ENCODE results near the gene RPL22L1. TPM values are rescaled to one million over a fixed set of nuclear protein-coding genes. Genes with fewer than 3 reads are reported as not detected.

Gene RPL22L1
- 80.9 and 138 TPM in 2 replicates for polyA plus RNA-seq (2012; rRNA removed)
- polyA plus RNA-seq (2012; cell fraction: cytosol; rRNA removed) = 156 and 256 TPM in 2 replicates
- 21.1 and 39.6 TPM in 2 replicates for polyA plus RNA-seq (2012; cell fraction: nucleus; rRNA removed)

DNA sequence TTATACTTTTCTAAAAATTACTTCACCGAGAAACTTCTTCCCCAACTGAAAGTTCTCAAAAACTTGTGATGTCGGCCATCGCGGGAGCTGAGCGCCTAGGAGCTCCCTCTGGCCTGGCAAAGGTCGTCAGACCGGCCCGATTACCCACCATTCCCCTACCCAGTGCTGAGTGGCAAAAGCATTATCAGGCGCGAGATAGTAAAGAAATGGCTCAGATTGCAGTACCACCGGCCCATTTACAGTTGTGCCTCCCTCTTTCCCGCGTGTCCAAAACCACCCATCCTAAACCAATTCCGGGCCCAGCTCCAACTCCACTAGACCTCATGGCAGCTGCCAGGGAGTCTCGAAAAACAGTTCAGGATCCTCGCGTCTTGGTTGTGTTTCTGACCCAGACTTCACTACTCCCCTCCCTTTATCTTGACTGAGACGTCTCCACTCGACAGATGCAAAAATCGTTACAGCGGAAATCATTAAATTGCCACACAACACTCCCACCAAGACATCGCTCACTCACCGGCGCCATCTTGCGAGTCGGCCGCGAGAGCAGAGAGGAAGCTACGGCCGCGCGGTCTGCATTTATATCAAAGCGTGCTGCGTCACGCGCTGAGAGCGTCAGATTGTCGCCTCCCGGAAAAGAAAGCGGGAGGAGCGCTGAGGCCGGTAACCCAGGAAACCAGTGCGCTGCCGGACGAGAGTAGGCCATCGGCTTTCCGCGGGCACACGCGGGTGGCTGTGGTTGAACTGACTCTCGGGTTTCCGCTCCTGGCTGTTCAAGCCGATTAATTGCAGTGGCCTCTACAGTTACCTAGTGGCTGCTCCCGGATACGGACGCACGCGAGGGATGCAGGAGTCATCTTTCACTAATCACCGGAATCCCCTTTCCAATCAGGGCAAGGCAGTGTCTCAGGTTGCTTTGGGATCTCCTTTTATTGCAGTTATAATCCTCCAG, at the start of gene RPL22L1:
Gene RPL22L1, minus strand, starts transcription at position 551 of the 949 bp plus-strand sequence. Its CDS starts 28 bp downstream, at position 523.
- ChIA-PET CTCF (interaction anchor here (0.8 to 1.8 kb wide), 6 partner anchors 11 to 456 kb away, joined by 3 to 7 read pairs (median 4); no protein-coding TSS in a partner anchor), POLR2A (interaction anchor here (0.6 to 1.7 kb wide), 8 partner anchors 17 to 648 kb away, joined by 3 to 17 read pairs (median 5); partner anchors contain the start of genes EIF5A2 and PRKCI)
- peak within 1 kb of the TSS; percentile 83 for H3K4me2 ChIP-seq
- peaks cover 8% of the 10 kb centered on the region; the same call in 1 of the 2 replicates for H3K9me3 ChIP-seq
- WGBS (ENCODE audit: low lambda C conversion rate) = under 1% methylated on average over 49 of the region's 59 CpGs
- no peaks in the 10 kb centered on the region for H3K27me3 ChIP-seq (ENCODE audit: insufficient read depth)
- no peaks in the 10 kb centered on the region for H3K9me2 ChIP-seq
- peaks cover 29 to 30% of the 10 kb centered on the region in 2 experiments for H3K36me3 ChIP-seq (replicated peaks in 1 of 2; ENCODE audit: control insufficient read depth in 1 of 2, insufficient read depth in 2 of 2, low read length in 1 of 2)
- H3K9ac ChIP-seq = peak within 1 kb of the TSS; percentile 93
- DNase-seq = peak; percentile 87
- H3K27ac ChIP-seq (ENCODE audit: low read depth in 2 of 2, low read length in 1 of 2) = peak within 1 kb of the TSS; percentile 86 to 95
- H3K4me1 ChIP-seq (ENCODE audit: control insufficient read depth in 1 of 2, insufficient read depth in 2 of 2, low read depth in 1 of 2, low read length in 1 of 2) = peaks cover 11 to 19% of the 10 kb centered on the region in 2 experiments; a peak in 3 of 4 replicates
- peaks cover 13% of the 10 kb centered on the region for H4K20me1 ChIP-seq (ENCODE audit: insufficient read depth)
- H3F3A ChIP-seq (replicated peaks; ENCODE audit: insufficient read depth) = peaks cover 41% of the 10 kb centered on the region
- H2AFZ ChIP-seq (ENCODE audit: low read depth) = peak within 1 kb of the TSS; percentile 77
- H3K4me3 ChIP-seq (ENCODE audit: low read depth in 2 of 2, low read length in 1 of 2) = peak within 1 kb of the TSS; percentile 73 to 81
- H3K79me2 ChIP-seq (ENCODE audit: insufficient read depth) = peaks cover 25% of the 10 kb centered on the region
- TF ChIP-seq, protein P1, sequence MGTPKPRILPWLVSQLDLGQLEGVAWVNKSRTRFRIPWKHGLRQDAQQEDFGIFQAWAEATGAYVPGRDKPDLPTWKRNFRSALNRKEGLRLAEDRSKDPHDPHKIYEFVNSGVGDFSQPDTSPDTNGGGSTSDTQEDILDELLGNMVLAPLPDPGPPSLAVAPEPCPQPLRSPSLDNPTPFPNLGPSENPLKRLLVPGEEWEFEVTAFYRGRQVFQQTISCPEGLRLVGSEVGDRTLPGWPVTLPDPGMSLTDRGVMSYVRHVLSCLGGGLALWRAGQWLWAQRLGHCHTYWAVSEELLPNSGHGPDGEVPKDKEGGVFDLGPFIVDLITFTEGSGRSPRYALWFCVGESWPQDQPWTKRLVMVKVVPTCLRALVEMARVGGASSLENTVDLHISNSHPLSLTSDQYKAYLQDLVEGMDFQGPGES (IDR thresholded peaks at IDR 0.05; ENCODE audit: low read depth, low read length) = no peak
- no peak for TF ChIP-seq EP300 (IDR thresholded peaks at IDR 0.05; ENCODE audit: borderline replicate concordance in 1 of 2, low read depth in 1 of 2, low read length in 1 of 2)
- TF ChIP-seq TCF12 (IDR thresholded peaks at IDR 0.05) = no peak
- peak; percentile 86 for TF ChIP-seq ELF1 (IDR thresholded peaks at IDR 0.05)
- TF ChIP-seq POLR2AphosphoS5 (IDR thresholded peaks at IDR 0.05; ENCODE audit: low read depth, low read length) = peak; percentile 99
- TF ChIP-seq, protein P2, sequence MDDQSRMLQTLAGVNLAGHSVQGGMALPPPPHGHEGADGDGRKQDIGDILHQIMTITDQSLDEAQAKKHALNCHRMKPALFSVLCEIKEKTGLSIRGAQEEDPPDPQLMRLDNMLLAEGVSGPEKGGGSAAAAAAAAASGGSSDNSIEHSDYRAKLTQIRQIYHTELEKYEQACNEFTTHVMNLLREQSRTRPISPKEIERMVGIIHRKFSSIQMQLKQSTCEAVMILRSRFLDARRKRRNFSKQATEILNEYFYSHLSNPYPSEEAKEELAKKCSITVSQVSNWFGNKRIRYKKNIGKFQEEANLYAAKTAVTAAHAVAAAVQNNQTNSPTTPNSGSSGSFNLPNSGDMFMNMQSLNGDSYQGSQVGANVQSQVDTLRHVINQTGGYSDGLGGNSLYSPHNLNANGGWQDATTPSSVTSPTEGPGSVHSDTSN (IDR thresholded peaks at IDR 0.05) = no peak
- TF ChIP-seq JUND (IDR thresholded peaks at IDR 0.05) = no peak
- TF ChIP-seq, protein P3, sequence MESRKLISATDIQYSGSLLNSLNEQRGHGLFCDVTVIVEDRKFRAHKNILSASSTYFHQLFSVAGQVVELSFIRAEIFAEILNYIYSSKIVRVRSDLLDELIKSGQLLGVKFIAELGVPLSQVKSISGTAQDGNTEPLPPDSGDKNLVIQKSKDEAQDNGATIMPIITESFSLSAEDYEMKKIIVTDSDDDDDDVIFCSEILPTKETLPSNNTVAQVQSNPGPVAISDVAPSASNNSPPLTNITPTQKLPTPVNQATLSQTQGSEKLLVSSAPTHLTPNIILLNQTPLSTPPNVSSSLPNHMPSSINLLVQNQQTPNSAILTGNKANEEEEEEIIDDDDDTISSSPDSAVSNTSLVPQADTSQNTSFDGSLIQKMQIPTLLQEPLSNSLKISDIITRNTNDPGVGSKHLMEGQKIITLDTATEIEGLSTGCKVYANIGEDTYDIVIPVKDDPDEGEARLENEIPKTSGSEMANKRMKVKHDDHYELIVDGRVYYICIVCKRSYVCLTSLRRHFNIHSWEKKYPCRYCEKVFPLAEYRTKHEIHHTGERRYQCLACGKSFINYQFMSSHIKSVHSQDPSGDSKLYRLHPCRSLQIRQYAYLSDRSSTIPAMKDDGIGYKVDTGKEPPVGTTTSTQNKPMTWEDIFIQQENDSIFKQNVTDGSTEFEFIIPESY (IDR thresholded peaks at IDR 0.05; ENCODE audit: borderline replicate concordance, low read depth) = peak; percentile 79; the same call in 1 of the 2 replicates
- peak; percentile 94 for TF ChIP-seq MXI1 (IDR thresholded peaks at IDR 0.05; ENCODE audit: low read depth, low read length)
- peak; percentile 91 for TF ChIP-seq YY1 (IDR thresholded peaks at IDR 0.05; ENCODE audit: low read depth)
- TF ChIP-seq GATA2 (CRISPR knock-in tag; IDR thresholded peaks at IDR 0.05) = no peak
- TF ChIP-seq GABPA (IDR thresholded peaks at IDR 0.05; ENCODE audit: low read depth) = peak; percentile 18; the same call in 1 of the 2 replicates
- TF ChIP-seq, protein P4, sequence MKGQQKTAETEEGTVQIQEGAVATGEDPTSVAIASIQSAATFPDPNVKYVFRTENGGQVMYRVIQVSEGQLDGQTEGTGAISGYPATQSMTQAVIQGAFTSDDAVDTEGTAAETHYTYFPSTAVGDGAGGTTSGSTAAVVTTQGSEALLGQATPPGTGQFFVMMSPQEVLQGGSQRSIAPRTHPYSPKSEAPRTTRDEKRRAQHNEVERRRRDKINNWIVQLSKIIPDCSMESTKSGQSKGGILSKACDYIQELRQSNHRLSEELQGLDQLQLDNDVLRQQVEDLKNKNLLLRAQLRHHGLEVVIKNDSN (IDR thresholded peaks at IDR 0.05; ENCODE audit: borderline replicate concordance, low read depth) = peak; percentile 63; the same call in 1 of the 2 replicates
- TF ChIP-seq FOSL2 (IDR thresholded peaks at IDR 0.05; ENCODE audit: borderline replicate concordance, low read depth) = no peak; the same call in 1 of the 2 replicates
- no peak for TF ChIP-seq EZH2phosphoT487 (IDR thresholded peaks at IDR 0.05; ENCODE audit: borderline replicate concordance, low read depth)
- TF ChIP-seq SMC3 (IDR thresholded peaks at IDR 0.05; ENCODE audit: low read depth, low read length) = peak; percentile 2; the same call in 1 of the 2 replicates
- peak; percentile 55 for TF ChIP-seq CHD2 (IDR thresholded peaks at IDR 0.05; ENCODE audit: low read length, partially characterized antibody)
- TF ChIP-seq FOXJ3 (CRISPR knock-in tag; IDR thresholded peaks at IDR 0.05) = no peak
- TF ChIP-seq, protein P5, sequence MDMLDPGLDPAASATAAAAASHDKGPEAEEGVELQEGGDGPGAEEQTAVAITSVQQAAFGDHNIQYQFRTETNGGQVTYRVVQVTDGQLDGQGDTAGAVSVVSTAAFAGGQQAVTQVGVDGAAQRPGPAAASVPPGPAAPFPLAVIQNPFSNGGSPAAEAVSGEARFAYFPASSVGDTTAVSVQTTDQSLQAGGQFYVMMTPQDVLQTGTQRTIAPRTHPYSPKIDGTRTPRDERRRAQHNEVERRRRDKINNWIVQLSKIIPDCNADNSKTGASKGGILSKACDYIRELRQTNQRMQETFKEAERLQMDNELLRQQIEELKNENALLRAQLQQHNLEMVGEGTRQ (IDR thresholded peaks at IDR 0.05; ENCODE audit: borderline replicate concordance, low read depth, low read length) = peak; percentile 60
- TF ChIP-seq TAF1 (IDR thresholded peaks at IDR 0.05; ENCODE audit: borderline replicate concordance, low read depth, low read length) = peak; percentile 98
- no peak; the same call in 1 of the 2 replicates for TF ChIP-seq RCOR1 (IDR thresholded peaks at IDR 0.05; ENCODE audit: low read length)
- TF ChIP-seq RFX5 (IDR thresholded peaks at IDR 0.05; ENCODE audit: low read length) = 0 out of 2 replicates have a peak, but pooled peaks have one; percentile 34
